Brain microvascular endothelial cell (primary cell): ENCODE results near the gene ADRA2C.

Source experiments
- DNase-seq: peaks from one replicate; pipeline ENCODE4 v3.0.0-alpha.2; 2020
- H3K27ac ChIP-seq: fragments of 250-450 bp; sonication (Bioruptor Pico); 2 replicates; pipeline ENCODE4 v1.5.1; 2020; ENCODE audit warnings: mild to moderate bottlenecking, moderate library complexity
- H3K27me3 ChIP-seq: fragments of 250-450 bp; sonication (Bioruptor Pico); replicated peaks from 2 replicates; pipeline ENCODE4 v1.5.1; 2020; ENCODE audit warnings: mild to moderate bottlenecking
- H3K36me3 ChIP-seq: fragments of 250-450 bp; sonication (Bioruptor Pico); replicated peaks from 2 replicates; pipeline ENCODE4 v1.5.1; 2020; ENCODE audit warnings: mild to moderate bottlenecking
- H3K4me3 ChIP-seq: 2 replicates; pipeline ENCODE4 v1.5.1; 2011; ENCODE audit warnings: low read depth, mild to moderate bottlenecking, control low read depth, low read length, moderate library complexity
- CTCF ChIP-seq: IDR thresholded peaks from 2 replicates; pipeline ENCODE4 v1.5.1; 2011; ENCODE audit warnings: low read depth, mild to moderate bottlenecking, moderate library complexity, low read length, control low read depth, inconsistent platforms; ENCODE audit errors: missing control alignments
- in situ Hi-C: cut with HindIII; loops from 2 replicates; pipeline ENCODE4 v1.10.0; 2017; ENCODE audit warnings: low sequenced_read_pairs, low pct_ligation_motif_present

ADRA2C gene

GRCh38 chr4:3770323-3771163 is 4.4 kb downstream of the ADRA2C start:
- no peak for DNase-seq
- TF ChIP-seq CTCF, result no peak
- no peaks in the 10 kb centered on the region for H3K36me3 ChIP-seq
- in situ Hi-C loops, result no loop called here
- H3K27me3 ChIP-seq, result peaks cover 30% of the 10 kb centered on the region
- H3K27ac ChIP-seq, result no peak overlapping the region
- no peak overlapping the region for H3K4me3 ChIP-seq

GRCh38 chr4:3771164-3771809 is 5.1 kb downstream of the ADRA2C start:
- peaks cover 30% of the 10 kb centered on the region for H3K27me3 ChIP-seq
- DNase-seq, result no peak
- no peak overlapping the region for H3K27ac ChIP-seq
- H3K4me3 ChIP-seq, result no peak overlapping the region
- TF ChIP-seq CTCF, result no peak
- in situ Hi-C loops, result no loop called here
- H3K36me3 ChIP-seq, result no peaks in the 10 kb centered on the region

GRCh38 chr4:3771939-3772495 is 5.8 kb downstream of the ADRA2C start:
- Histone ChIP-seq H3K36me3 (no peaks in the 10 kb centered on the region), H3K4me3 (no peak overlapping the region), H3K27ac (no peak overlapping the region), H3K27me3 (peaks cover 24% of the 10 kb centered on the region)
- in situ Hi-C loops, result no loop called here
- no peak for DNase-seq
- TF ChIP-seq CTCF, result no peak

- DNase-seq, result no peak
- peaks cover 20% of the 10 kb centered on the region for H3K27me3 ChIP-seq
- H3K4me3 ChIP-seq, result no peak overlapping the region
- H3K36me3 ChIP-seq, result no peaks in the 10 kb centered on the region
- in situ Hi-C loops, result no loop called here
- no peak for TF ChIP-seq CTCF
- no peak overlapping the region for H3K27ac ChIP-seq
Measured at GRCh38 chr4:3772632-3773031, 6.4 kb downstream of the ADRA2C start.

- no peak overlapping the region for H3K4me3 ChIP-seq
- no peak for TF ChIP-seq CTCF
- peaks cover 12% of the 10 kb centered on the region for H3K27me3 ChIP-seq
- no peak for DNase-seq
- in situ Hi-C loops, result no loop called here
- H3K27ac ChIP-seq, result no peak overlapping the region
- no peaks in the 10 kb centered on the region for H3K36me3 ChIP-seq
Measured at GRCh38 chr4:3773552-3774001, 7.4 kb downstream of the ADRA2C start.
